HG03159 (cell line): ENCODE measurements around the gene P4HA1.
"Not testable (repeated sequence)": the region's sequence is repeated elsewhere in the genome, so short reads cannot be mapped to it uniquely, and the experiment has no call there.

Experiments
- ATAC-seq: cut with Tn5 transposase; IDR thresholded peaks from one replicate; pipeline ENCODE4 v1.9.1; 2021; ENCODE audit warnings: mild to moderate bottlenecking, moderate library complexity; ENCODE audit not compliant: unreplicated experiment

The P4HA1 gene

GRCh38 chr10:72984618-72985017 lies 112.0 kb downstream of the P4HA1 start:
- not testable (repeated sequence) for ATAC-seq

- no peak for ATAC-seq
These were observed 114.7 kb downstream of the P4HA1 start for GRCh38 chr10:72981882-72982529.

- ATAC-seq = no peak
These were observed 115.4 kb downstream of the P4HA1 start for GRCh38 chr10:72981028-72981881.

- ATAC-seq = no peak
These were observed 116.3 kb downstream of the P4HA1 start for GRCh38 chr10:72980348-72980747.

GRCh38 chr10:72979709-72980108 lies 117.0 kb downstream of the P4HA1 start:
- ATAC-seq = no peak

GRCh38 chr10:72976886-72977285 lies 119.8 kb downstream of the P4HA1 start:
- no peak for ATAC-seq
